ENCODE data around the gene CD7. TPM values are rescaled to one million over a fixed set of nuclear protein-coding genes. Genes with fewer than 3 reads are reported as not detected.

CD7 gene
- polyA plus RNA-seq, 4 donors: 0.14 to 1.7 (median 0.51) TPM

DNA sequence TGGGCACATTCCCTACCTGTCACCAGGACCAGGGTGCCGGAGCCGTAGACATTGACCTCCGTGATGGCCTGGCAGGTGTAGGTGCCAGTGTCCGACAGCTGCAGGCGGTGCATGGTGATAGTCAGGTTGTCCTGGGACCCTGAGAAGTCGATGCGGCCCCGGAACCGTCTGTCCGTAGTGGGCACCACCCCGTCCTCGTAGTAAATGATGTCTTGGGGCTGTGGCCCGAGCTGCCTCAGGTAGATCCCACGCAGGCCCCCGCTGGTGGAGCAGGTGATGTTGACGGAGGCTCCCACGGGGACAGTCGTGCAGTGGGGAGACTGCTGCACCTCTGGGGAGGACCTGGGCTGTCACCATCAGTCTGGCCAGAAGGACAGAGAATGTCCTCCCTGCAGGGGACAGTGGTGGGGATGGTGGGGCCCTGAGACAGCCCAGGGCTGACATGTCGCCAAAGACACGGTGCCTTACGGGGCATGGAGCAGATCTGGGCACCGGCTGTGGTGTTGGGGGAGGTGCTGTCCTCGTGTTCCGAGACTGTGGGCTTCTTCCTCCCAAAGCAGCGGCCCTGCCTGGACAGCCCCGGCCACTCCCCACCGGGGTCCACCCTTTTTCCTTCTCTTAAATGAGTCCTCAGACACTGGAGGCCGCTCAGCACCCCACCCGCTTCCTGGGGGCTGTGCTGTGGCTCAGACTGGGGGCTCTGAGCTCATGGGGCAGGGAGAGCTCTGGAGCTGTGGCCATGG lies 586 bp downstream of the CD7 start:
- no peak for DNase-seq (ENCODE audit: low read depth in 4 of 4, low spot score in 3 of 4)

DNA sequence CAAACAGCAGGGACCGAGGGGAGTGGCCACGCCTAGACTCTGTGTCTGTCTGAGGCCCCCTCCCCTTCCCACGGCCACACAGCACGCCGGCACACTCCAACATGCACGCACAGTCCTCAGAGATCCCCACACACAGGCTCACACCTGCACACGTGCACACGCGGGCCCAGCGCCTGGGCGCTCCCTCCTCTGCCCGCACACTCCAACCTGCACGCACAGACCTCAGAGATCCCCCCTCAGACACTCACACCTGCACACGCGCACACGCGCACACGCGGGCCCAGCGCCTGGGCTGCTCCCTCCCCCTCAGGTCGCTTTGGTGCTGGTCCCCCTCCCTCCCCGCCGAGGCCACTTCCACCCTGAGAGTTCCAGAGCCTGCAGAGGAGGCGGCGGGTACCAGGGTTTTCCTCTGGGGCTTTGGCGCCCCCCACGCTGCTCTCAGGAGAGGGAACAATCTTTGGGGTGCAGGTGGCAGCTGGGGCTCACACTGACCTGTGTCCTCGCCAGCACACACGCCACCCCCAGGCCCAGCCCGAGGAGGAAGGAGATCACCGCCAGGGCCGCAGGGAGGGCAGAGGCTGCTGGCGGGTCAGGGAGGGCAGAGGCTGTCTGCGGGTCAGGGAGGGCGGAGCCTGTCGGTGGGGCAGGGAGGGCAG lies 1.6 kb downstream of the CD7 start:
- no peak for DNase-seq (ENCODE audit: low read depth in 4 of 4, low spot score in 3 of 4)

DNA sequence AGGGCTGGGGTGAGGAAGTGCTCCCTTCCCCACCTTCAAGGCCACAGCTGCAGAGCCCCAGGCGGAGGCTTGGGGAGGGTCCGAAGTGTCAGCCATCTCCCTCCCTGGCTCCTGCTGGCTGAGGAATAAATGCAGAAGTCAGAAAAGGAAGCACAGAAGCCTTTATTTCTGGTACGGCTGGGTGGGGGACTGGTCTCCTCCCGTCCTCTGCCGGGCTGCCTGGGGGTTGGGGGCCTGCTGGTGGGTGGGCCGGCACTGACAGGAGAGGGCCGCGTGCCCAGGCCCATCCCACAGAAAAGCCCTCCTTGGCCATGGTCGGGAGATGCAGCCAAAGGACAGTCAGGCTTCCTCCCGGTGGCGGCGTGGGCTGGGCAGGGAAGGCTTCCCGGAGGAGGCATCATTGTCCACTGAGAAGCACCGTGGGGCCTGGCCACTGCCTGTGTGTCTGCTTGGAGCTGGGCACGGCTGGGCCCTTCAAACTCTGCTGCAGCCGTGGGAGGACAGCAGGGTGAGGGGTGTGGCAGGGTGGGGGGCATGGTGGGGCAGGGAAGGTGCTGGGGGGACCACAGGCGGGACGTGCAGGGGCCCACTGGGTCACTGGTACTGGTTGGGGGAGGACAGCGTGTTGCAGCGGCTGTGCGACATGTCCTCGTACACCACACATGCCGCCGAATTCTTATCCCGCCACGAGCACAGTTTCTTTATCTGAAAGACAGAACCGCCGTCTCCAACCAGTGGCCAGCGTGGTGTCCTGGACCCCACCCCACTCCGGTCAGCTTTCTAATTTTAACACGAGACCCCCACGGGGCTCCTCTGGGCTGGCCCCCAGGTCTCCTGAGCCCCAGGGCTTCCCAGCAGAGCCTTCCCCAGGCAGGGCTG lies 2.4 kb downstream of the CD7 start:
- no peak for DNase-seq (ENCODE audit: low read depth in 4 of 4, low spot score in 3 of 4)

DNA sequence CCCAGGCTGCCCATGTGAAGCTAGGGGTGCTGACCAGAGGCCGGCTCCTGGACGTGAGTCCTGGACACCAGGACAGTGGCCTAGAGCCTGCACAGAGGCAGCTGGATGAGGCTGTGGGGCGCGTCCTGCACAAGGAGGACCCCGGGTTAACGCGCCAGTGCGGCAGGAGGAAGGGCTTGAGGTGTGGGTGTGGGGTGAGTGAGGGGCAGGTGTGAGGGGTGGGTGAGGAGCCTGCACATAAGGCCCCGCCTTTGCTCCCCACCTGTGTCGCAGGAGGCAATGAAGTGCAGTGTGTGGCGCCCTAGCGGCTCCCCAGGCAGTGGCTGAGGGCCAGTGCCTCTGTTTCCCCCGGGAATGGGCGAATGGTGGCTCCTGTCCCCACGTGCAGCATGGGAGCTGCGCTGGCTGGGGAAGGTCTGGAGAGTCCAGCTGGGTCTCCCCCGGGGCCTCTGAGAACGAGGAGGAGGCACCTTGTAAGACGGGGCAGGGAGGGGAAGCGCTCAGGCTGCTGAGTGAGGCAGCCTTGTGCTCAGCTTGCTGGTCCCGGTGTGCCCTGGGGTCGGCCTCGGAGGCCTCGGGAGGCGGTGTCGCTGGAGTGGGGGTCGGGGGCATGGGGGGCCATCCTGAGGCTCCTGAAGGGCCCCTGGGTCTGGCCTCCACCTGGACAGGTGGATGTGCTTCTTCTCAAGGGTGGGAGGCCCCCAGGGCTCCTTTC lies 3.2 kb downstream of the CD7 start:
- DNase-seq (ENCODE audit: low read depth in 4 of 4, low spot score in 3 of 4): no peak

DNA sequence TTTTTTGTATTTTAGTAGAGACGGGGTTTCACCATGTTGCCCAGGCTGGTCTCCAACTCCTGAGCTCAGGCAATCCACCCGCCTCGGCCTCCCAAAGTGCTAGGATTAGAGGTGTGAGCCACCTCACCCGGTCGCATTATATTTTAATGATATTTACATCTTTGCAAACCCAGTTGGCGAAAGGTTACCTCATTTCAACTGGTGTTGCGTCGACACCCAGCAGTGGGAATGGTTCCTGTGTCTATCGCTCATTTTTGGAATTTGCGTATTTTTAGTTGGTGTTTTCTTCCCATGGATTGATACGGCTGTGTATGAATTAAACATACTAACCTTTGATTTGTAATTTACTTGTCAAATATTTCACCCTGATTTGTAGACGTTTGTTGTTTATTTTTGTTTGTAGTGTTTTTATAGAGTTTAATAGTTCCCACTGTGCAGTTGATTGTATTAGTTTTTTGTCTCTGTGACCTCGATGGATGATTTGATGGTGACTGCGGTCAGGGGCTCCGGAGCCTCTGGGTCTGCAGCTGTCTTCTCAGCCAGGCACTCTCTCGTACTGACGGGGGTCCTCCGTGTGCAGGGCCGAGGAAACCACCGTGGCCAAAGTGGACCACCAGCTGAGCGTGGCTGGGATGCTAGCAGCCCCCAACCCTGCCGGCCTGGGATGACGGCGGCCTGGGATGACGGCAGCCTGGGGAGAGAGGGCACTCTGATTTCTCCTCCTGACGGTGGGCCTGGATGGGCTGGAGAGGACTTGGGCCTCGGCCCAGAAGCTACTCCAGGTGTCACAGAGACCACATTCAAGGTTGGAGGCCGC lies 4.0 kb downstream of the CD7 start:
- DNase-seq (ENCODE audit: low read depth in 4 of 4, low spot score in 3 of 4): no peak

DNA sequence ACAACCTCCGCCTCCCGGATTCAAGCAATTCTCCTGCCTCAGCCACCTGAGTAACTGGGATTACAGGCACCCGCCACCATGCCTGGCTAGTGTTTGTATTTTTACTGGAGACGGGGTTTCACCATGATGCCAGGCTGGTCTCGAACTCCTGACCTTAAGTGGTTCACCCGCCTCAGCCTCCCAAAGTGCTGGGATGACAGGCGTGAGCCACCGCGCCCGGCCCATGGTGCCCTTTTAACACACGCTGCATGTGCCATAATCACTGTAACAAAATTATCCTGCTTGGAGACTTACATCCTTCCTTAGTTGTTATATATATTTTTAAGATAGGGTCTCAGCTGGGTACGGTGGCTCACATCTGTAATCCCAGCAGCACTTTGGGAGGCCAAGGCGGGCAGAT lies 5.4 kb downstream of the CD7 start:
- no peak for DNase-seq (ENCODE audit: low read depth in 4 of 4, low spot score in 3 of 4)

DNA sequence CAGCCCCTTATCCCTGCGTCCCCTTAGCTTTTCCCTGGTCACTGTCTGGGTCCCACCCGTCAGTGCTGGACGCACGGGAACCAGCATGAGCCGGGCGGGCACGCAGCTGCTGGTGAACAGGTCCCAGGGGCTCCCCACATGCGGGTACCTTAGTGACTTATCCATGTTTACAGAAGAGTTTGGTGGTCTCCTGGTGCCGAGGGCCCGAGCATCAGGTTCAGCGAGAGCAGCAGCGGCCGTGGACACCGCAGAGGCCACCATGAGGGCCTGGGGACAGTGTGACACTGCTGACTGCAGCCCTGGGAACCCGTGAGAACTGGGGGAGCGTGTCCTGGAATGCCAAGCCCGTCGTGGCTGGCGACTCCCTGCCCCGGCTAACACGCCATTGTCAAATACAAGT lies 6.5 kb downstream of the CD7 start:
- DNase-seq (ENCODE audit: low read depth in 4 of 4, low spot score in 3 of 4): no peak

DNA sequence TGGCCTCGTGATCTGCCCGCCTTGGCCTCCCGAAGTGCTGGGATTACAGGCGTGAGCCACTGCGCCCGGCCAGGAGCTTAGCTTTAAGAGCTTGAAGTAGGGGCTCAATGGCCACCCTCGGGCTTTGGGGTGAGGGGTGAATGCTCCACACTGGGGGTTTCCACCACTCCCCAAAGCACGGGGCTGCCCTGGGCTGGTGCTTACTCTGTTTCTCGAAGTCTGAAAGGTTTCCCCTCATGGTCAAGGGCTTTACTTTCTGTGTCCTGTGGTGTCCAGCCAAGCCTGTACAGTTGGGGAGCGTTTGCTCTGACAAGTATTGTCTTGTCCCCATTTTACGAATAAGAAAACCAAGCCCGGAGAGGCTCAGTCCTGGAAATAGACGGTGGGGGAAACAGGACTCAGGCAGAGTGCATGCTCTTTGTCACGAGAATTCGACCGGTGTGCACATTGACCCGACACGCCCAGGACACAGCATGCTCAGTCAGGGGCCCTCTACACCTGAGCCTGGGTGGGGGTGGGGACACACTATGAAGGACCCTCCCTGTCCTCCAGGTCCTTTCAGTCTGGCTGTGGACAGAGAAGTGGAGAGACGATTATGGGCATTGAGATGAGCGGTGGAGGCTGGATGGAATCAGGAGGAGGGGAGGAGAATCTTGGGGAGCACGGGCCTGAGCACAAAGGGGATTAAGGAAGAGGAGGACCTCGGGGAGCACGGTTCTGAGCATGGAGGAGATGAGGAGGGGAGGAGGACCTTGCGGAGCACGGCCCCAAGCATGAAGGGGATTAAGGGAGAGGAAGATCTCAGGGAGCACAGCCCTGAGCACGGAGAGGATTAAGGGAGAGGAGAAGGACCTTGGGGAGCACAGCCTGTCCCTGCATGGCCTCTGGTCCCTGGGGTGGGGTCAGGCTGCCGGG lies 7.5 kb downstream of the CD7 start:
- DNase-seq (ENCODE audit: low read depth in 4 of 4, low spot score in 3 of 4): no peak

DNA sequence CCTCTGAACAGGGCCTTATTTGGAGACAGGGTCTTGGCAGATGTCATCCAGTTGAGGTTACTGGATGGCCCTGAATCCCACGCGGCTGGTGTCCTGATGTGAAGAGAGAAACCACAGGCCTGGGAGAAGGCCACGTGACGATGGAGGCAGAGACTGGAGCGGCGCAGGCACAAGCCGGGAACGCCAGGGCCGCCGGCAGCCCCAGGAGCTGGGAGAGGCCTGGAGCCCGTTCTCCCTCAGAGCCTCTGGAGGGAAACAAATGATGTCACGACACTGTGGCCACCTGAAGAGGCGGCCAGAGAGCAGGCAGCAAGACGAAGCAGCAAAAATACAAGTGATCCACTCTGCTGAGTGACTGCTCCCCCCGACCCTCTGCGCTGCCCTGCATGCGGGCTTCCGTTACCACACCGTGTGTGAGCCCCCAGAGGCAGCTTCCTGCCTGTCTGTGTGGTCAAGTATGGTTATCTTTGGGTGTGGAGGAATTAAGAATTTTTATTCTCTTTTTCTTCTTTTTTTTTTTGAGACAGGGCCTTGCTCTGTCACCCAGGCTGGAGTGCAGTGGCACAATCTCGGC lies 11.6 kb downstream of the CD7 start:
- DNase-seq (ENCODE audit: low read depth in 4 of 4, low spot score in 3 of 4): no peak

DNA sequence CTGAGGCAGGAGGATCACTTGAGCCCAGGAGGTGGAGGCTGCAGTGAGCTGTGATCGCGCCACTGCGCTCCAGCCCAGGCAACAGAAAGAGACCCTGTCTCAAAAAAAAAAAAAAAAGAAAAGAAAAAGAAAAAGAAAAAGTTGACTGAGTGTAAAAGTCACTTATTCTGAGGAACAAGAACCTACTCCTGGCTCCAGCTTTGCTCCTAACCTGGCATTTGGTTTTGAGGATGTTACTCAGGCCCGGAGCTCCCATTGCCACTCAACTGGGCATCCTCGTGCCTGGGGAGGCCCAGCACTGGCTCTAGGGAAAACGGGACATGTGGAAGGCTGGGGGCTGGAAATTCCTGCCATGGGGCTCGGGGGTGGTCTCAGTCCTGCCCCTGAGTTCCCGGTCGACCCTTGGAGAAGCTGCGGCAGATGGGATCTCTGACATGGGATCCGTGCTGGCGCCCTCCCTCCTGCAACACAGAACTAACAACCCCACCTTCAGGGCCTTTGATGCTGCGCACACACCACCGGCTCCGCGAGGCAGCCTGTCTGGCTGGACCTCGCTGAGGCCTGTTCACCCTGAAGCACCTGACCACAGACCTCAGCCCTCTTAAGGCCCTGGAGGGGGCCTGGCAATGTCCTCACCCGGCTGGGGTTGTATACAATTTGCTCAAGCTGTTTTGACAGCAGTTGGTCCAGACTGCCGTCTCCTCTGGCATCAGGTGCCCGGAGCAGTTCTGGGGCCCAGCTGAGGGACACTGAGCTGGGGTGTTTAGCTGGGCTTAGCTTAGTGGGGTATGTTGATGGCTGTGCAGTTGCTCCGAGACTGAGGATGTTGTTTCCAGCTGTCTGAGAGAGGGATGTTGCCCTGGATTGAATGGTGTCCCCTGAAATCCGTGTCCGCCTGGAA lies 12.3 kb downstream of the CD7 start:
- no peak for DNase-seq (ENCODE audit: low read depth in 4 of 4, low spot score in 3 of 4)

DNA sequence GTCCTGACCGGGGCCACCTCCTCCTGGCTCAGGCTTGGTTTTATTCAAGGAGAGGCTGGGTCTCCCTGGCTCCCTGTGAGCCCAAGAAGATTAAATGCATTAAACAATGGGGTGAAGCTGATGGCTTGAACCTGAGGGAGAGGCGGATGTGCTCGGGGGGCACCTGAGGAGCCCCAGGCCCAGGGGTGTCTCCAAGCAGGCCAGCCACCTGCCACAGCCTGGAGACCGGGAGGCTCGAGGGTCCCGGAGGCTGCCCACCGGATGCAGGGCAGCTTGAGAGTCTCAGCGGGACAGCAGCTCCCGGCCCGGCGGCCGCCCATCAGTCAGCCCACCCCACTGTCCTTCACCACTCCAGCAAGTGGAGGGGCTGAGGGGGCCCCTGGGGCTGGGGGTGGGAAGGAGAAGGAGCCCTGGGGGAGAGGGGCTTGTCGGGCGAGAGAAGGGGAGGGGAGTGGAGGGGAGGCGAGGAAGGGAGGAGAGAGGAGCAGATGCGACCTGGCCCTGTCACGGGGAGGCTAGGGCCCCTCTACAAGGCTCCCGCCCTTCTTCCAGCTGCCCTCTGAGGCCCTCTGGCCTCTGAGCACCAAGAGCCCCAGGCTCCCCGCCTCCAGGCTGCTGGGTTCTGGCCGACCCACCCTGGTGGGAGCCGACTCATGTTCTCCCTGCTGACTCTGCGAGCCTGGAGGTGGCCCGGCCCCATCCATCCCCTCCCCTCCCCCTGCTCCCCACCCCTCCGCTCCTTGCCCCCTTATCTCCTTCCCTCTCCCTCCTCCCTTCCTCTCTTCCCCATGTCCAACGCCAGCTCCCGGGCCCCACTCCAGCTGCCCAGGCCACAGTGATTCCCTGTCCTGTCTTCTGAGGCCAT lies 13.2 kb downstream of the CD7 start:
- DNase-seq (ENCODE audit: low read depth in 4 of 4, low spot score in 3 of 4): no peak

DNA sequence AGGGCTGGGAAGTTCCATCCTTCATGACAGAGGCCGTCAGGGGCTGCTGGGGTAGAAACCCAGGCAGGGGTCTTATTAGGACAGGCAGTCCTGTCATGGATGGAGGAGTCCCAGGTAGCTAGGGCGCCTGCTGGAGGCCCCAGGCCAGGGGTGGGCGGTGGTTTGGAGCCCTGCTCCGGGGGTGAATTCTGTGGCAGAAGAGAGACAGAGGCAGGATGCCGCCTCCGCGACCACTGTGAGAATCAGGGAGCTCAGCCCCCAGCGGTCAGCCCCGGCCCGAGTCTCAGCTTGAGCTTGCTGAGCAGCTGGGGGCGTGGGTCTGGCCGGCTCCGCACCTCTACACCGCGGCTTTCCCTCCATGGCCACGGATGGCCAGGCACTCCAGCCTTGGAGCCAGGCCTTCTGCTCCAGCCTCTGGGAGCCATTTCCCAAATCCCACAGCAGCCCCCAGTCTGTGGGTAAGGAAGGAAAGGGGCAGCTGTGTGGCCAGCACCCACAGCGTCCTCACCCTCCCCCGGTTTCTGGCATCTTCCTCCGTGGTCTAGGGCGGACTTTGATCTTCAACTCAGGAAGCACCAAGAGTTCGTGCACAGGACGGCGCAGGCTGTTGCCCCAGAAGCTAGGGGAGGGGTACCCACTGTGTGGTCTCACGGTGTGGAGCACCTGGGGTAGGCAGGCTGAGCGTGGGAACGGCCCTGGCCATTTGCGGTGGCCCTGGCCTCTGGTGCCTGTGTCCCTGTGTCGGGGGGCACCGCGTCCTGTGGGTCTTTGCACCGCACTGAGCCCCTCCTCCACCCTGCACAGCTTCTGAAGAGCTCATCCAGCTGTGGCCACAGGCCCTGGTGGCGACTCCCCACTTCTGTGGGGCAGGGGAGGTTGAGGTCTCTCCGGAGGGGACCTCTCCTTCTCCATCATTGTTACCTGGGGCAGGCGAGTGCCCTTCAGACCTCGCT lies 14.1 kb downstream of the CD7 start:
- DNase-seq (ENCODE audit: low read depth in 4 of 4, low spot score in 3 of 4): no peak

DNA sequence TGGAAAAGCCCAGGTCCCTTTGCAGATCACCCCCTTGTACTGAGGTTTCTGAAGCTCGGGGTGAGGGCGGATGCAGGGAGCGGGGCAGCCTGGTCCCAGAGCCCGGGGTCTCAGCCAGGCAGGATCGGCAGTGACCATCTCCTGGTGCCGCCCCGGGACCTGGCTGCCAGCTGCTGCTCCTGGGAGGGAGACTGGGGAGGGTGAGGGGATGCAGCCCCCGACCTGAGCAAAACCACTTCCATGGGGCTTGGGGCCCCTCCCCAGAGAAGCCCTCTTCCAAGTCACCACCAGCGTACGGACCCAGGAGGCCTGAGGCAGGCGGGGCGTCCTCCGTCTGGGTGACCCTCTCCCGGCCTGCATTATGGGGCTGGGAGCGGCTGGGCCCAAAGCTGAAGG lies 14.8 kb downstream of the CD7 start:
- no peak for DNase-seq (ENCODE audit: low read depth in 4 of 4, low spot score in 3 of 4)

DNA sequence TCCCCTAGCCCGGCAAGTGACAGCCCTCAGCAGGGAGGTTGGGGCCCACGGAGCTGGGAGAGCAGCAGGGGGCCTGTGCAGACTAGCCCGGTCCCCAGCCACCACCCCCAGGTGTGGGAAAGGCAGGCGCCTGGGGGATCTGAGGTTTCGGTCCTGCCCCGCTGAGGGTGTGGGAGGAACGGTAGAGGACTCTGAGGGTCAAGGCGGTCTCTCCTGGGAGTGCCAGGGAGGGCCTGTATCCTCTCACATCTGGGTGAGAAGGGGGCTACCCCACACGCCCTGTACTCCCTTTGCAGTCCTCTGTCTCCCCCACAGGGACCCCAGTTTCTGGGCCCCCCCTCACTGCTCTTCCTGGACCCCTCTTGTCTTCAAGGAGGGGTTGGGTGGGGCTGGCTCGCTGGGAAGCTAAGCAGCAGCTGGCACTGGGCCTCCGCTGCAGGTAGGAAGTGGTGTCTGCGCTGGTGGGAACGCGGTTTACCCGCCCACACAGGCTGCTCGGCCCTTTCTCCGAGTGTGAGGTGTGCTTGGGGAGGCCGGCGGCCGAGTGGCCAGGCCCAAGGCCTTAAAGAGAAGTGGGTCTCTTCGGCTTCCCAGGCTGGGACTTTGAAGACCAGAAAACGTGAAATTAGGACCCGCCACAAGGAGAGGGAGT lies 15.4 kb downstream of the CD7 start:
- DNase-seq (ENCODE audit: low read depth in 4 of 4, low spot score in 3 of 4): no peak

DNA sequence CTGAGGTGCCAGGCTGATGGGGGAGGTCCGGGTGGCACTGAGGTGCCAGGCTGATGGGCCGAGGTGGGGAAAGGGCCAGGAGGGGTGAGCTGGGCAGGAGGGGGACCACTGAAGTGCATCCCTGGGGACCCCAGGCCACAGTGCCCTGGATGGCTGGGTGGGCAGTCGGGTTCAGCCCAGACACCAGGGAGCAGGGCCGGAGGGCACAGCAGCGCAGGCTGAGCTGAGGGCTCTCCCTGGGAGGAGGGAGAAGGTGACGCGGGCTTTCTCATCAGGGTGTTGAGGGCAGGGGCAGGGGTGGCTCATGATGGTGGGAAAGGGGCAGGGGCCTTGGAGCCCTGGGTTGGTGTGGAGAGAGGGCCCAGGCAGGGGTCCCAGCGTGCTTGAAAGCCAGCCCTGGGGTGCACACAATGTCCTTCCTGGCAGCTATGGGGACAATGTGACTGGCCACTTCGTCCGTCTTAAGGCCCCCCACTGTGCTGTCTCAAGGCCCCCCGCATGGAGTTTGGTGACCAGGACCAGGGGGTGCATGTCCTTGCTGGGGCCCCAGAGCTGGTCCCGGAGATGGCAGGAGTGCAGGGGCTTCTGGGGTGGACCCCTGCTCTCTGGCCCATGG lies 16.0 kb downstream of the CD7 start:
- no peak for DNase-seq (ENCODE audit: low read depth in 4 of 4, low spot score in 3 of 4)

All from left renal pelvis (tissue), 4 donors.